ENCODE data around the gene SLC25A38.
"Not testable (repeated sequence)": the region's sequence is repeated elsewhere in the genome, so short reads cannot be mapped to it uniquely, and the experiment has no call there.

SLC25A38 gene

DNA sequence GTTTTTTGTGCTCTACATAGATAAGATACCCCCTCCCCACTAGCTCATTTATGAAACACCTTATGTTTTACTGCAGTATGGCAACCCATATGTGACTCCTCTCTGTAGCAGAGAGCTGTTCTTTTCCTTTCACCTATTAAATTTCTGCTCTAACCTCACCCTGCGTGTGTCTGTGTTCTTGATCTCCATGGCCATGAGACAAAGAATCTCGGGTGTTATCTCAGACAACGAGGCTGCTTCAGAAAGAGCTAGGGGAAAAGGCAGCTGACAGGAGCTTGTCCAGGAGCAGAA lies 35.6 kb upstream of the SLC25A38 start:
- peak overlapping the region; percentile 55; the same call in 1 of the 2 replicates for H2AFZ ChIP-seq (ENCODE audit: low read length)
- H3K4me3 ChIP-seq (ENCODE audit: low read length): no peak overlapping the region
- no peaks in the 10 kb centered on the region for H3K9me2 ChIP-seq (replicated peaks; ENCODE audit: insufficient read depth, low read length)
- H3K79me2 ChIP-seq (ENCODE audit: low read length): no peaks in the 10 kb centered on the region
- H3K27me3 ChIP-seq (replicated peaks; ENCODE audit: insufficient read depth, low read length): no peaks in the 10 kb centered on the region
- H3K4me1 ChIP-seq (ENCODE audit: low read length): peaks cover 19% of the 10 kb centered on the region
- H3K36me3 ChIP-seq (replicated peaks; ENCODE audit: insufficient read depth, low read length): no peaks in the 10 kb centered on the region
- H3K9ac ChIP-seq (ENCODE audit: low read length): no peak overlapping the region
- DNase-seq: no peak
- H3K9me3 ChIP-seq (replicated peaks; ENCODE audit: insufficient read depth, low read length): no peaks in the 10 kb centered on the region
- no peak for TF ChIP-seq EZH2 (optimal IDR thresholded peaks at IDR 0.05; ENCODE audit: low read depth, low read length)
- TF ChIP-seq, protein P1, sequence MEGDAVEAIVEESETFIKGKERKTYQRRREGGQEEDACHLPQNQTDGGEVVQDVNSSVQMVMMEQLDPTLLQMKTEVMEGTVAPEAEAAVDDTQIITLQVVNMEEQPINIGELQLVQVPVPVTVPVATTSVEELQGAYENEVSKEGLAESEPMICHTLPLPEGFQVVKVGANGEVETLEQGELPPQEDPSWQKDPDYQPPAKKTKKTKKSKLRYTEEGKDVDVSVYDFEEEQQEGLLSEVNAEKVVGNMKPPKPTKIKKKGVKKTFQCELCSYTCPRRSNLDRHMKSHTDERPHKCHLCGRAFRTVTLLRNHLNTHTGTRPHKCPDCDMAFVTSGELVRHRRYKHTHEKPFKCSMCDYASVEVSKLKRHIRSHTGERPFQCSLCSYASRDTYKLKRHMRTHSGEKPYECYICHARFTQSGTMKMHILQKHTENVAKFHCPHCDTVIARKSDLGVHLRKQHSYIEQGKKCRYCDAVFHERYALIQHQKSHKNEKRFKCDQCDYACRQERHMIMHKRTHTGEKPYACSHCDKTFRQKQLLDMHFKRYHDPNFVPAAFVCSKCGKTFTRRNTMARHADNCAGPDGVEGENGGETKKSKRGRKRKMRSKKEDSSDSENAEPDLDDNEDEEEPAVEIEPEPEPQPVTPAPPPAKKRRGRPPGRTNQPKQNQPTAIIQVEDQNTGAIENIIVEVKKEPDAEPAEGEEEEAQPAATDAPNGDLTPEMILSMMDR (IDR thresholded peaks at IDR 0.05; ENCODE audit: low read length): no peak
- TF ChIP-seq EZH2phosphoT487 (IDR thresholded peaks at IDR 0.05; ENCODE audit: low read length): no peak
- no peaks in the 10 kb centered on the region for H4K20me1 ChIP-seq (ENCODE audit: insufficient read depth, low read length)
- H3K4me2 ChIP-seq (ENCODE audit: low read depth, low read length): no peak overlapping the region
- peaks cover 5% of the 10 kb centered on the region; the same call in 1 of the 2 replicates for H3F3A ChIP-seq (ENCODE audit: insufficient read depth, low read length)
- H3K27ac ChIP-seq (ENCODE audit: low read length): no peak overlapping the region

DNA sequence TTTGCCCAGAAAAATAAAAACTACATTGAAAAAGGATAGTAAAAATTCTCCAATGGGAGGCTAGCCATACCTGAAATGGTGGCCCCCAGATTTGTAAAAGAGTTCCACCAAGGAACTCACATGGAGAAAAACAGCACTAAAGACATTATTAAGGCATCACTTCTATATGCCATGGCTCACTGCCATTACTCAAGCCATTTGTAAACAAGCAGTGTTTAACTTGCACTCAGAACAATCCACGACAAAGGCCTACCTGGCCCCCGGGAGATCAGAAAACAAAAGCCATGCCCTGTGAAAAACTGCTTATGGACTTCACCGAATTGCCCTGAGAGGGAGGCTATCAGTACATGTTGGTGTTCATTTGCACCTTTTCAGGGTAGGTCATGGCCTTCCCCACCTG lies 34.1 kb upstream of the SLC25A38 start:
- Histone ChIP-seq H3K4me1 (ENCODE audit: low read length) (peaks cover 19% of the 10 kb centered on the region), H3K9me2 (replicated peaks; ENCODE audit: insufficient read depth, low read length) (no peaks in the 10 kb centered on the region), H3K27ac (ENCODE audit: low read length) (no peak overlapping the region), H3K79me2 (ENCODE audit: low read length) (no peaks in the 10 kb centered on the region), H3K27me3 (replicated peaks; ENCODE audit: insufficient read depth, low read length) (no peaks in the 10 kb centered on the region), H3K36me3 (replicated peaks; ENCODE audit: insufficient read depth, low read length) (no peaks in the 10 kb centered on the region), H3F3A (ENCODE audit: insufficient read depth, low read length) (peaks cover 5% of the 10 kb centered on the region; the same call in 1 of the 2 replicates), H3K4me3 (ENCODE audit: low read length) (no peak overlapping the region), H4K20me1 (ENCODE audit: insufficient read depth, low read length) (no peaks in the 10 kb centered on the region), H2AFZ (ENCODE audit: low read length) (no peak overlapping the region), H3K4me2 (ENCODE audit: low read depth, low read length) (no peak overlapping the region), H3K9me3 (replicated peaks; ENCODE audit: insufficient read depth, low read length) (no peaks in the 10 kb centered on the region), H3K9ac (ENCODE audit: low read length) (no peak overlapping the region)
- no peak for DNase-seq
- no peak for TF ChIP-seq EZH2 (optimal IDR thresholded peaks at IDR 0.05; ENCODE audit: low read depth, low read length)
- TF ChIP-seq EZH2phosphoT487 (IDR thresholded peaks at IDR 0.05; ENCODE audit: low read length): no peak
- TF ChIP-seq, protein P1 (IDR thresholded peaks at IDR 0.05; ENCODE audit: low read length): no peak

DNA sequence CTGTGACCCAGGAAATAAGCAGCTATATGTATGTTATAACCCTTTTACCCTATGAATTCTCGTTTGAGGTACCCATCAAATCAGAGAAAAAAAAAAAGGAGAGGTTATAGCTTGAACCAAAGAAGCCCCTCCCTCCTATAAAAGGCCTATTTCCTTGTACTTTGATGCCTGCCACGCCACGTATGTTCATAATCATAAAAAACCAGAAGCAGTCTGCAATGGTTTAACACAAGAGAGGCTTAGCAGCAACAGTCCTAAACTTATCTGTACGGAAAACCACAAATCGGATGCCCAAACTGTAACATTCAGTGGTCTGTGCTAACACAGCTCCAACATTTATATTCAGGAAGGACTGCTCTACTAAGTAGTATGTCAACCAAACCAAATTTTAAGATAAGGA lies 32.5 kb upstream of the SLC25A38 start:
- Histone ChIP-seq H3K36me3 (replicated peaks; ENCODE audit: insufficient read depth, low read length) (no peaks in the 10 kb centered on the region), H3K9ac (ENCODE audit: low read length) (no peak overlapping the region), H3K27ac (ENCODE audit: low read length) (no peak overlapping the region), H2AFZ (ENCODE audit: low read length) (no peak overlapping the region), H3F3A (ENCODE audit: insufficient read depth, low read length) (peaks cover 5% of the 10 kb centered on the region; the same call in 1 of the 2 replicates), H3K4me1 (ENCODE audit: low read length) (peaks cover 19% of the 10 kb centered on the region), H3K4me3 (ENCODE audit: low read length) (no peak overlapping the region), H3K9me3 (replicated peaks; ENCODE audit: insufficient read depth, low read length) (no peaks in the 10 kb centered on the region), H3K4me2 (ENCODE audit: low read depth, low read length) (no peak overlapping the region), H4K20me1 (ENCODE audit: insufficient read depth, low read length) (no peaks in the 10 kb centered on the region), H3K27me3 (replicated peaks; ENCODE audit: insufficient read depth, low read length) (no peaks in the 10 kb centered on the region), H3K9me2 (replicated peaks; ENCODE audit: insufficient read depth, low read length) (no peaks in the 10 kb centered on the region), H3K79me2 (ENCODE audit: low read length) (no peaks in the 10 kb centered on the region)
- DNase-seq: no peak
- no peak for TF ChIP-seq EZH2 (optimal IDR thresholded peaks at IDR 0.05; ENCODE audit: low read depth, low read length)
- no peak for TF ChIP-seq EZH2phosphoT487 (IDR thresholded peaks at IDR 0.05; ENCODE audit: low read length)
- TF ChIP-seq, protein P1 (IDR thresholded peaks at IDR 0.05; ENCODE audit: low read length): no peak

DNA sequence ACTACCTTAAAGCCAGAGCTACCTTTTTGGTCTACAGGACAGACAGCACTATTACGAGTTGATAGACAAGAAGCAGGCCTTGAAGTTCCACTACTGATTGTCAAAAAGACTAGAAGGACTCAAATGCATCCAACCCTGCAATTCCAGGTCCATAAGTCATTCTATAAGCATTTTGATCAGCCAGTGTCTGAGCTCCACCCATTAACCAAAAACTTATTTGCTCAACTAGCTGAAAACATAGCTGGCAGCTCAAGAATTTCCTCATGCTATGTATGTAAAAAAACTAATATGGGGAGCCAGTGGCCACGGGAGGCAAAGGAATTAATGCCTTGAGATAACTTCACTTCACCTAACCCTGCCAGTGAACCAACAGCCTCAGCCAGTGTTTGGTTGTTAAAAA lies 32.0 kb upstream of the SLC25A38 start:
- not testable (repeated sequence) for H3F3A ChIP-seq (ENCODE audit: insufficient read depth, low read length); H3K27me3 ChIP-seq (replicated peaks; ENCODE audit: insufficient read depth, low read length); H3K27ac ChIP-seq (ENCODE audit: low read length); H3K9me3 ChIP-seq (replicated peaks; ENCODE audit: insufficient read depth, low read length); H3K9ac ChIP-seq (ENCODE audit: low read length); H3K4me2 ChIP-seq (ENCODE audit: low read depth, low read length); H3K36me3 ChIP-seq (replicated peaks; ENCODE audit: insufficient read depth, low read length); DNase-seq; H2AFZ ChIP-seq (ENCODE audit: low read length); H3K79me2 ChIP-seq (ENCODE audit: low read length); H3K9me2 ChIP-seq (replicated peaks; ENCODE audit: insufficient read depth, low read length); H4K20me1 ChIP-seq (ENCODE audit: insufficient read depth, low read length); H3K4me3 ChIP-seq (ENCODE audit: low read length)
- peaks cover 17% of the 10 kb centered on the region for H3K4me1 ChIP-seq (ENCODE audit: low read length)

DNA sequence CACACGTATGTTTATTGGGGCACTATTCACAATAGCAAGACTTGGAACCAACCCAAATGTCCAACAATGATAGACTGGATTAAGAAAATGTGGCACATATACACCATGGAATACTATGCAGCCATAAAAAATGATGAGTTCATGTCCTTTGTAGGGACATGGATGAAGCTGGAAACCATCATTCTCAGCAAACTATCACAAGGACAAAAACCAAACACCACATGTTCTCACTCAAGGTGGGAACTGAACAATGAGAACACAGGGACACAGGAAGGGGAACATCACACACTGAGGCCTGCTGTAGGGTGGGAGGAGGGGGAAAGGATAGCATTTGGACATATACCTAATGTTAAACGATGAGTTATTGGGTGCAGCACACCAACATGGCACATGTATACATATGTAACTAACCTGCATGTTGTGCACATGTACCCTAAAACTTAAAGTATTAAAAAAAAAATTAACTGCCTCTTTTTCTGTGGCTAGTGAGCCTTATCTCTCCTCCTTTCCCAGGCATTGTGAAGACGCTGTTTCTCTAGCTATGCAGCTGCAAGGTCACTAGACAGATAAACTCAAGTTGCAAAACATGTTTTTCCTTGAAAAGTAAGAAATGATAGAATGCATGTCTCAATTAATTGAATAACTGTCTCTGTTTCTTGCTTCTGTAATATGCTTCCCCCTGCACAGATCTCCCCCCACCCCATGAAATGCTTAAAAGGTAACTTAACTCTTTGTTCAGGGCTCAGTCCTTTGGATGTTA lies 29.8 kb upstream of the SLC25A38 start:
- H3K27me3 ChIP-seq (replicated peaks; ENCODE audit: insufficient read depth, low read length); H3K4me1 ChIP-seq (ENCODE audit: low read length); DNase-seq; H3K27ac ChIP-seq (ENCODE audit: low read length); H4K20me1 ChIP-seq (ENCODE audit: insufficient read depth, low read length); H3K9me2 ChIP-seq (replicated peaks; ENCODE audit: insufficient read depth, low read length); H2AFZ ChIP-seq (ENCODE audit: low read length); H3K4me2 ChIP-seq (ENCODE audit: low read depth, low read length); H3K4me3 ChIP-seq (ENCODE audit: low read length); H3K36me3 ChIP-seq (replicated peaks; ENCODE audit: insufficient read depth, low read length); H3K9me3 ChIP-seq (replicated peaks; ENCODE audit: insufficient read depth, low read length); H3F3A ChIP-seq (ENCODE audit: insufficient read depth, low read length); H3K79me2 ChIP-seq (ENCODE audit: low read length); H3K9ac ChIP-seq (ENCODE audit: low read length): not testable (repeated sequence)

Data from MM.1S (cell line).